ENCODE results near the gene ACSS2. TPM values are rescaled to one million over a fixed set of nuclear protein-coding genes. Genes with fewer than 3 reads are reported as not detected.

The ACSS2 gene
- total and polyA plus RNA-seq, 4 experiments from 2014 or later: 11.4 to 24.3 (median 17.0) TPM

Other genes with a start within 250 kb of the ACSS2 start
- gene PIGU, start 199.5 kb upstream of the ACSS2 start, total RNA-seq: 10 to 100 TPM; 15.1 to 18.2 TPM
- gene PIGU, start 199.5 kb upstream of the ACSS2 start, polyA plus RNA-seq: 10 to 100 TPM; 24.1 to 34.2 TPM
- 1 to 10 TPM in 1 of 2 experiments, under 1 TPM in 1; 0.86 to 1.2 TPM for gene TP53INP2, start 172.3 kb upstream of the ACSS2 start, total RNA-seq
- gene TP53INP2, start 172.3 kb upstream of the ACSS2 start, polyA plus RNA-seq: under 1 TPM in 1 of 2 donors, not detected in 1; 0.23 TPM
- gene NCOA6, start 51.0 kb upstream of the ACSS2 start, total RNA-seq: 10 to 100 TPM; 29.5 to 29.9 TPM
- gene NCOA6, start 51.0 kb upstream of the ACSS2 start, polyA plus RNA-seq: 10 to 100 TPM in 1 of 2 donors, under 1 TPM in 1; 0.60 to 12.9 TPM
- gene GGT7, start 3.8 kb upstream of the ACSS2 start, total RNA-seq: 10 to 100 TPM; 35.3 to 37.2 TPM
- 1 to 10 TPM; 2.0 to 5.7 TPM for gene GGT7, start 3.8 kb upstream of the ACSS2 start, polyA plus RNA-seq
- gene GSS, start 79.2 kb downstream of the ACSS2 start, total RNA-seq: 10 to 100 TPM; 41.0 to 43.3 TPM
- gene GSS, start 79.2 kb downstream of the ACSS2 start, polyA plus RNA-seq: 10 to 100 TPM; 32.2 to 38.6 TPM
- gene MYH7B, start 79.3 kb downstream of the ACSS2 start, total RNA-seq: under 1 TPM; 0.39 to 0.47 TPM
- under 1 TPM in 1 of 2 donors, not detected in 1; 0.32 TPM for gene MYH7B, start 79.3 kb downstream of the ACSS2 start, polyA plus RNA-seq
- 10 to 100 TPM; 61.2 to 63.0 TPM for gene TRPC4AP, start 216.2 kb downstream of the ACSS2 start, total RNA-seq
- 10 to 100 TPM; 64.5 to 81.6 TPM for gene TRPC4AP, start 216.2 kb downstream of the ACSS2 start, polyA plus RNA-seq

Measured in CD4-positive, alpha-beta memory T cell (primary cell).